Cardiac fibroblast (primary cell): Measurements from ENCODE around the gene EDIL3.

Source experiments
- DNase-seq, 2 donors: peaks; one replicate each; pipeline versions ENCODE4 v3.0.0 to v3.0.0-alpha.2; 2010; ENCODE audit warnings: low read depth in 2 of 2
- H3K4me3 ChIP-seq, 2 donors: replicated peaks in 1 of 2; 1 replicate in 1 of 2; 2 replicates in 1 of 2; pipeline ENCODE4 v1.5.1; 2011; ENCODE audit warnings: low read depth in 2 of 2, low read length in 2 of 2, mild to moderate bottlenecking in 2 of 2, moderate library complexity in 1 of 2
- CTCF ChIP-seq: IDR thresholded peaks from one replicate; pipeline ENCODE4 v1.5.1; 2011; ENCODE audit warnings: low read depth, mild to moderate bottlenecking, low read length, inconsistent platforms

EDIL3 gene

GRCh38 chr5:84125216-84125615, 259.5 kb downstream of the EDIL3 start:
- DNase-seq: no peak
- TF ChIP-seq CTCF: no peak
- no peak overlapping the region for H3K4me3 ChIP-seq

- TF ChIP-seq CTCF: no peak
- no peak for DNase-seq
- H3K4me3 ChIP-seq: no peak overlapping the region
Observed at GRCh38 chr5:84119252-84119651, 265.4 kb downstream of the EDIL3 start.

- H3K4me3 ChIP-seq: no peak overlapping the region
- no peak for DNase-seq
- TF ChIP-seq CTCF: no peak
Observed at GRCh38 chr5:84118551-84118950, 266.1 kb downstream of the EDIL3 start.

GRCh38 chr5:84115727-84116126, 269.0 kb downstream of the EDIL3 start:
- DNase-seq: no peak
- H3K4me3 ChIP-seq: no peak overlapping the region
- no peak for TF ChIP-seq CTCF

GRCh38 chr5:84113246-84114105, 271.2 kb downstream of the EDIL3 start:
- H3K4me3 ChIP-seq: no peak overlapping the region
- TF ChIP-seq CTCF: no peak
- no peak for DNase-seq

GRCh38 chr5:84092738-84093137, 291.9 kb downstream of the EDIL3 start:
- no peak for DNase-seq
- no peak for TF ChIP-seq CTCF
- H3K4me3 ChIP-seq: no peak overlapping the region
